H9 (cell line): ENCODE measurements around the gene C10orf95. TPM values are rescaled to one million over a fixed set of nuclear protein-coding genes. Genes with fewer than 3 reads are reported as not detected.

ENCODE experiments used
- DNase-seq: peaks from one replicate; pipeline ENCODE4 v3.0.0-alpha.2; 2017
- H2AFZ ChIP-seq: one replicate; pipeline ENCODE4 v1.6.1; 2013; ENCODE audit warnings: mild to moderate bottlenecking, low read length, control low read depth, moderate library complexity
- H2AK5ac ChIP-seq: 2 replicates; pipeline ENCODE4 v1.6.1; 2013; ENCODE audit warnings: low read length, control low read depth, mixed read lengths; ENCODE audit not compliant: insufficient read length
- H2BK120ac ChIP-seq: one replicate; pipeline ENCODE4 v1.6.1; 2013; ENCODE audit warnings: low read depth, mild to moderate bottlenecking, low read length, control low read depth, inconsistent platforms; ENCODE audit not compliant: poor library complexity, severe bottlenecking
- H2BK12ac ChIP-seq: 2 replicates; pipeline ENCODE4 v1.6.1; 2013; ENCODE audit warnings: low read length, control low read depth, mixed read lengths, low read depth; ENCODE audit not compliant: insufficient read length
- H2BK15ac ChIP-seq: 2 replicates; pipeline ENCODE4 v1.6.1; 2013; ENCODE audit warnings: low read depth, low read length, control low read depth
- H2BK20ac ChIP-seq: one replicate; pipeline ENCODE4 v1.6.1; 2013; ENCODE audit warnings: low read depth, mild to moderate bottlenecking, low read length, control low read depth, inconsistent platforms; ENCODE audit not compliant: poor library complexity, severe bottlenecking
- H2BK5ac ChIP-seq: 2 replicates; pipeline ENCODE4 v1.6.1; 2013; ENCODE audit warnings: low read length, control low read depth, mixed read lengths; ENCODE audit not compliant: insufficient read length
- H3K14ac ChIP-seq: 2 replicates; pipeline ENCODE4 v1.6.1; 2013; ENCODE audit warnings: low read length, control low read depth; ENCODE audit not compliant: insufficient read depth
- H3K18ac ChIP-seq: 2 replicates; pipeline ENCODE4 v1.6.1; 2013; ENCODE audit warnings: low read depth, mild to moderate bottlenecking, mixed read lengths, low read length, control low read depth; ENCODE audit not compliant: insufficient read length
- H3K23ac ChIP-seq: 2 replicates; pipeline ENCODE4 v1.6.1; 2013; ENCODE audit warnings: low read length, control low read depth, mixed read lengths, low read depth; ENCODE audit not compliant: insufficient read length
- H3K23me2 ChIP-seq: 2 replicates; pipeline ENCODE4 v1.6.1; 2013; ENCODE audit warnings: low read depth, mild to moderate bottlenecking, mixed read lengths, low read length, control low read depth; ENCODE audit not compliant: insufficient read length, poor library complexity, severe bottlenecking
- H3K27ac ChIP-seq: 2 replicates; pipeline ENCODE4 v1.5.1; 2013; ENCODE audit warnings: low read length, control low read depth, mixed read lengths, low read depth; ENCODE audit not compliant: insufficient read length
- H3K27me3 ChIP-seq: 2 replicates; pipeline ENCODE4 v1.6.1; 2013; ENCODE audit warnings: low read length, control low read depth, inconsistent platforms; ENCODE audit not compliant: insufficient read depth
- H3K4ac ChIP-seq: 2 replicates; pipeline ENCODE4 v1.6.1; 2013; ENCODE audit warnings: low read depth, mild to moderate bottlenecking, control low read depth, inconsistent platforms, low read length, moderate library complexity
- H3K4me1 ChIP-seq: 2 replicates; pipeline ENCODE4 v1.6.1; 2013; ENCODE audit warnings: low read length, control low read depth, inconsistent platforms; ENCODE audit not compliant: insufficient read depth
- H3K4me2 ChIP-seq: 2 replicates; pipeline ENCODE4 v1.6.1; 2013; ENCODE audit warnings: low read length, control low read depth, mixed read lengths; ENCODE audit not compliant: insufficient read length, insufficient read depth
- H3K56ac ChIP-seq: 2 replicates; pipeline ENCODE4 v1.6.1; 2013; ENCODE audit warnings: low read depth, mild to moderate bottlenecking, mixed read lengths, low read length, control low read depth; ENCODE audit not compliant: insufficient read length
- H3K79me1 ChIP-seq: 2 replicates; pipeline ENCODE4 v1.6.1; 2013; ENCODE audit warnings: low read depth, mild to moderate bottlenecking, moderate library complexity, low read length, control low read depth, inconsistent platforms; ENCODE audit not compliant: insufficient read depth, poor library complexity, severe bottlenecking
- H3K79me2 ChIP-seq: 2 replicates; pipeline ENCODE4 v1.6.1; 2013; ENCODE audit warnings: low read length, control low read depth, inconsistent platforms; ENCODE audit not compliant: insufficient read depth
- H3K9ac ChIP-seq: 2 replicates; pipeline ENCODE4 v1.6.1; 2013; ENCODE audit warnings: low read length, control low read depth, mixed read lengths; ENCODE audit not compliant: insufficient read length; ENCODE audit errors: extremely low read depth
- H3K9me3 ChIP-seq: one replicate; pipeline ENCODE4 v1.6.1; 2013; ENCODE audit warnings: low read depth, low read length, inconsistent platforms; ENCODE audit not compliant: control insufficient read depth
- H3T11ph ChIP-seq: one replicate; pipeline ENCODE4 v1.6.1; 2013; ENCODE audit warnings: mild to moderate bottlenecking, low read length, control low read depth, inconsistent platforms
- H4K20me1 ChIP-seq: one replicate; pipeline ENCODE4 v1.6.1; 2013; ENCODE audit not compliant: control insufficient read depth, insufficient read length, insufficient read depth
- H4K5ac ChIP-seq: 2 replicates; pipeline ENCODE4 v1.6.1; 2013; ENCODE audit warnings: low read depth, mild to moderate bottlenecking, mixed read lengths, low read length, control low read depth; ENCODE audit not compliant: insufficient read length
- H4K8ac ChIP-seq: replicated peaks from 2 replicates; pipeline ENCODE4 v1.6.1; 2013; ENCODE audit warnings: low read length, control low read depth, mixed read lengths, low read depth; ENCODE audit not compliant: insufficient read length
- H4K91ac ChIP-seq: 2 replicates; pipeline ENCODE4 v1.6.1; 2013; ENCODE audit warnings: low read depth, mild to moderate bottlenecking, moderate library complexity, mixed read lengths, low read length, control low read depth; ENCODE audit not compliant: insufficient read length
- H3K27ac Mint-ChIP-seq, 3 experiments: 2 replicates in 2 of 3; 3 replicates in 1 of 3; pipeline ENCODE4 v1.8.0; 2020 to 2021; ENCODE audit warnings: mixed read lengths in 3 of 3, mild to moderate bottlenecking in 1 of 3, moderate library complexity in 1 of 3
- H3K27me3 Mint-ChIP-seq: 2 replicates; pipeline ENCODE4 v1.8.0; 2021; ENCODE audit warnings: low read depth, mild to moderate bottlenecking, moderate library complexity, mixed read lengths
- H3K36me3 Mint-ChIP-seq, 3 experiments: 2 replicates in 2 of 3; 3 replicates in 1 of 3; pipeline ENCODE4 v1.8.0; 2020 to 2021; ENCODE audit warnings: low read depth in 3 of 3, mixed read lengths in 3 of 3; ENCODE audit not compliant: insufficient read depth in 1 of 3
- H3K4me1 Mint-ChIP-seq, 2 experiments: 2 replicates each; pipeline ENCODE4 v1.8.0; 2020; ENCODE audit warnings: mixed read lengths in 2 of 2
- H3K4me3 Mint-ChIP-seq, 2 experiments: 2 replicates in 1 of 2; 3 replicates in 1 of 2; pipeline ENCODE4 v1.8.0; 2020 to 2021; ENCODE audit warnings: mild to moderate bottlenecking in 2 of 2, mixed read lengths in 2 of 2, moderate library complexity in 1 of 2
- H3K9me3 Mint-ChIP-seq, 2 experiments: 2 replicates in 1 of 2; 3 replicates in 1 of 2; pipeline ENCODE4 v1.8.0; 2020; ENCODE audit warnings: mild to moderate bottlenecking in 2 of 2, mixed read lengths in 2 of 2, moderate library complexity in 1 of 2
- CTCF ChIP-seq: fragments of 200-600 bp; sonication (generic); conservative IDR thresholded peaks from 3 replicates; pipeline ENCODE4 v1.8.0; 2021; ENCODE audit warnings: antibody characterized with exemption, mild to moderate bottlenecking
- WGBS: extraction: QIAGEN DNeasy Blood & Tissue Kit; methylation state at CpG from one replicate; pipeline ENCODE4 v1.1.7; 2013; ENCODE audit warnings: missing lambda C conversion rate, low lambda C conversion rate, mixed read lengths; ENCODE audit not compliant: insufficient read length; ENCODE audit errors: extremely low coverage; 5-methylcytosine and 5-hydroxymethylcytosine counted together
- total RNA-seq: library from RNA; stranded (reverse); gene quantifications from 2 replicates; pipeline ENCODE4 v1.2.1, GENCODE V29; 2021

Gene C10orf95
- total RNA-seq, 1 experiment from 2014 or later, result not detected

GRCh38 chr10:102402512-102402896, 48.8 kb downstream of the C10orf95 start:
- Histone ChIP-seq H2BK12ac (no peak overlapping the region), H4K20me1 (no peaks in the 10 kb centered on the region), H3K18ac (no peak overlapping the region), H3K79me1 (no peaks in the 10 kb centered on the region), H3K27ac (no peak overlapping the region), H2BK15ac (no peak overlapping the region), H4K91ac (no peak overlapping the region), H2BK20ac (no peak overlapping the region), H4K5ac (no peak overlapping the region), H3T11ph (no peak overlapping the region), H4K8ac (no peak overlapping the region), H2AFZ (no peak overlapping the region), H3K14ac (no peak overlapping the region), H3K9ac (no peak overlapping the region), H2BK120ac (no peak overlapping the region), H3K23ac (no peak overlapping the region), H3K4me2 (no peak overlapping the region), H3K9me3 (no peaks in the 10 kb centered on the region), H3K23me2 (no peaks in the 10 kb centered on the region), H3K4me1 (no peaks in the 10 kb centered on the region), H2AK5ac (no peak overlapping the region), H3K56ac (no peak overlapping the region), H3K27me3 (peaks cover 2% of the 10 kb centered on the region; the same call in 1 of the 2 replicates), H2BK5ac (no peak overlapping the region), H3K79me2 (no peaks in the 10 kb centered on the region), H3K4ac (no peak overlapping the region)
- no peak overlapping the region; a peak in 1 of 5 replicates for H3K4me3 Mint-ChIP-seq
- peaks cover 3 to 12% of the 10 kb centered on the region in 2 experiments for H3K4me1 Mint-ChIP-seq
- WGBS, result no CpG with 5 or more reads among the region's 5 CpGs
- peaks cover 1 to 27% (median 19%) of the 10 kb centered on the region in 3 experiments; a peak in 5 of 7 replicates for H3K36me3 Mint-ChIP-seq
- no peak overlapping the region for H3K27ac Mint-ChIP-seq
- H3K27me3 Mint-ChIP-seq, result peaks cover 48% of the 10 kb centered on the region
- no peak for DNase-seq
- H3K9me3 Mint-ChIP-seq, result no peaks in the 10 kb centered on the region
- no peak for TF ChIP-seq CTCF
